Esophagus muscularis mucosa (tissue), 3 donors: ENCODE measurements around the gene YES1.

Experiments used
- CTCF ChIP-seq, 3 experiments: fragments of 200-600 bp in 2 of 3; fragments of 450-650 bp in 1 of 3; sonication (generic) in 2 of 3; IDR thresholded peaks; one replicate each; pipeline ENCODE4 v1.5.1; 2017 to 2019; ENCODE audit warnings: antibody characterized with exemption in 3 of 3, mild to moderate bottlenecking in 2 of 3, moderate library complexity in 1 of 3
- POLR2AphosphoS5 ChIP-seq, 2 donors: sonication (generic); formaldehyde crosslinking; IDR thresholded peaks; one replicate each; pipeline ENCODE4 v1.6.1; 2017; ENCODE audit warnings: antibody characterized with exemption in 2 of 2

GRCh38 chr18:767961-768360 is 44.1 kb downstream of the YES1 start:
- no peak for TF ChIP-seq POLR2AphosphoS5 (IDR thresholded peaks at IDR 0.05)
- TF ChIP-seq CTCF (IDR thresholded peaks at IDR 0.05) = no peak
